ENCODE measurements around the gene SLC2A11.
"Not testable (repeated sequence)": the region's sequence is repeated elsewhere in the genome, so short reads cannot be mapped to it uniquely, and the experiment has no call there.

SLC2A11 gene

DNA sequence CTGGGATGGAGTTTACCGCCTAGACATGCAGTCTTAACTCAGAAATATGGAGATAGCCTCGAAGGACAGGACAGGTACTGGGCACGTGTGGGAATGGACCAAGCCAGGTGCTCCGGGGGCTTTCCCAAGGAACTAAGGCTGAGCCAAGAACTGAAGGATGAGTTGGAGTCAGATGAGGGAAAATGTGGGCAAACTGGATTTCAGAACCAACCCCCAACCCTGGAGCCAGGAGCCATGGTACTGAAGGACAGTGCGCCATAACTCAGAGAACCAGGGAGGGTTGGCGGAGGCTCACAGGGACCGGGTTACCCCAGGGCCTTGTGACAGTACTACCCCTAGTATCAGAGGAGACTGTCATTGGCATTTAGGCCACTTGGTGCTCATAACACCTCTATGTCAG, 34.1 kb downstream of the SLC2A11 start:
- DNase-seq (ENCODE audit: low read depth): no peak

DNA sequence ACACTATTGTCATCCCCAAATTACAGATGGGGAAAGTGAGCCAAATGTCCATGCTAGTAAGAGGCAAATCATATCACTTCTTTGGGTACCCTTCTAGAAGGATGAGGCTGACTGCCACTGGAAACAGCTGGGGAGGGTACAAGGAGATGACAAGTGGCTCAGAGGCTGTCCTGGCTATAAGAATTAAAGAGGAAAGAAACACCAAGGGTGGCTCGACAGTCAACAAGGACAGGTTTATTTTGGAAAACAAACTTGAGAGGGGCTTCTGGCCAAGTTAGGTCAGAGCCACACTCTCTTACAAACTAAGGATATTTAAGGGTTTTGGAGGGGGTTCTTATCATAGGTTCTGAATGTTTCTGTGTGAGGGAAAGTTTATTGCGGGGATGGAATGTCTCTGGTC, 34.5 kb downstream of the SLC2A11 start:
- no peak for DNase-seq (ENCODE audit: low read depth)

DNA sequence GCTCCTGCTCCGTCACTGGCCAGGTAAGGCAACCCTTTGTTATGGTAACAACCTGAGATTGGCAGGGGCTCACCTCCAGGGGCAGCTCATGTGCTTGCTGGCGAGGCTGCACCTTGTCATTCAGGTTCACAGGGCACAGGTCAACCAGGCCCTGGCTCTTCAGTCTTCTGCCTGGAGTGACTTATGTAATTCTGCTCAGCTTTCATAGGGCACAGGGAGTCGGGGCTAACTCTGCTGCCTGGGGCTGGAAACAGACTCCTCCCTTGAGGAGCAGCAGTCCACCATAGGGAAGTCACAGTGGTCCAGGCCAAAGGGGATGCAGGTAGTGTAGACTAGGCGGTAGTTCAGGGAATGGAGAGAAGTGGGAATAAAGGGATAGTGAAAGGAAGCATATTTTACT, 35.0 kb downstream of the SLC2A11 start:
- no peak for DNase-seq (ENCODE audit: low read depth)

DNA sequence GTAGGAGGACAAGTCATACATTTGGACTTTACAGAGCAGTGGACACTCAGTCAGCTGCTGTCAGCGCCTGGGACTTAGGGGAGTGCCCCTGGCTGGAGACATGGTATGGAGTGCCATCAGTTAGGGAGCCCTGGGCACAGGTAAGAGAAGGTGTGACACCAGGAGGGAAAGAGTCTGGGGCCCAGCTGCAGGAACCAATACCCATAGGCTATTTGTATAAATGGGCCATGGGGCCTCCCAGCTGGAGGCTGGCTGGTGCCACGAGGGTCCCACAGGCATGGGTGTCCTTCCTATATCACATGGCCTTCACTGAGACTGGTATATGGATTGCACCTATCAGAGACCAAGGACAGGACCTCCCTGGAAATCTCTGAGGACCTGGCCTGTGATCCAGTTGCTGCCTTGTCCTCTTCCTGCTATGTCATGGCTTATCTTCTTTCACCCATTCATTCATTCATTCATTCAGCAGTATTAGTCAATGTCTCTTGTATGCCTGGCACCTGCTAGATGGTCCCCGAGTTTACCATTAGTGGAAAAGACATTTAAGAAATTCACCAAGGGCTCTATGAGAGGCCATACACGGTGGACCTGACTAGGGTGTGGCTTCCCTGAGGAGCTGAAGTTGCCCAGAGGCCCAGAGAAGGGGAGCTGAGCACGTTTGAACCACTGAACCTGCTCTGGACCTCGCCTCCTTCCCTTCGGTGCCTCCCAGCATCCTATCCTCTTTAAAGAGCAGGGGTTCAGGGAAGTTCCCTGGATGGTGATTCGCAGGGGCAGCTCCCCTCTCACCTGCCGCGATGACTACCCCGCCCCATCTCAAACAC, 35.7 kb downstream of the SLC2A11 start:
- DNase-seq (ENCODE audit: low read depth): no peak

DNA sequence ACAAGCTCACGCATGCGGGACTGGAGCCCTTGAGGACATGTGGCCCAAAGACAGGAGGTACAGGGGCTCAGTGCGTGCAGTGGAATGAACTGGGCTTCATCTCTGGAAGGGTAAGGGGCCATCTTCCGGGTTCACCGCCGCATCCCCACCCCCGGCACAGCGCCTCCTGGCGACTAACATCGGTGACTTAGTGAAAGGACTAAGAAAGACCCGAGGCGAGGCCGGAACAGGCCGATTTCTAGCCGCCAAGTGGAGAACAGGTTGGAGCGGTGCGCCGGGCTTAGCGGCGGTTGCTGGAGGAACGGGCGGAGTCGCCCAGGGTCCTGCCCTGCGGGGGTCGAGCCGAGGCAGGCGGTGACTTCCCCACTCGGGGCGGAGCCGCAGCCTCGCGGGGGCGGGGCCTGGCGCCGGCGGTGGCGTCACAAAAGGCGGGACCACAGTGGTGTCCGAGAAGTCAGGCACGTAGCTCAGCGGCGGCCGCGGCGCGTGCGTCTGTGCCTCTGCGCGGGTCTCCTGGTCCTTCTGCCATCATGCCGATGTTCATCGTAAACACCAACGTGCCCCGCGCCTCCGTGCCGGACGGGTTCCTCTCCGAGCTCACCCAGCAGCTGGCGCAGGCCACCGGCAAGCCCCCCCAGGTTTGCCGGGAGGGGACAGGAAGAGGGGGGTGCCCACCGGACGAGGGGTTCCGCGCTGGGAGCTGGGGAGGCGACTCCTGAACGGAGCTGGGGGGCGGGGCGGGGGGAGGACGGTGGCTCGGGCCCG, 36.5 kb downstream of the SLC2A11 start, which contains the start of gene MIF:
Gene MIF, plus strand, starts transcription at position 439 of the 765 bp plus-strand sequence. Its CDS starts 92 bp downstream, at position 531.
- peak; percentile 91 for DNase-seq (ENCODE audit: low read depth)

DNA sequence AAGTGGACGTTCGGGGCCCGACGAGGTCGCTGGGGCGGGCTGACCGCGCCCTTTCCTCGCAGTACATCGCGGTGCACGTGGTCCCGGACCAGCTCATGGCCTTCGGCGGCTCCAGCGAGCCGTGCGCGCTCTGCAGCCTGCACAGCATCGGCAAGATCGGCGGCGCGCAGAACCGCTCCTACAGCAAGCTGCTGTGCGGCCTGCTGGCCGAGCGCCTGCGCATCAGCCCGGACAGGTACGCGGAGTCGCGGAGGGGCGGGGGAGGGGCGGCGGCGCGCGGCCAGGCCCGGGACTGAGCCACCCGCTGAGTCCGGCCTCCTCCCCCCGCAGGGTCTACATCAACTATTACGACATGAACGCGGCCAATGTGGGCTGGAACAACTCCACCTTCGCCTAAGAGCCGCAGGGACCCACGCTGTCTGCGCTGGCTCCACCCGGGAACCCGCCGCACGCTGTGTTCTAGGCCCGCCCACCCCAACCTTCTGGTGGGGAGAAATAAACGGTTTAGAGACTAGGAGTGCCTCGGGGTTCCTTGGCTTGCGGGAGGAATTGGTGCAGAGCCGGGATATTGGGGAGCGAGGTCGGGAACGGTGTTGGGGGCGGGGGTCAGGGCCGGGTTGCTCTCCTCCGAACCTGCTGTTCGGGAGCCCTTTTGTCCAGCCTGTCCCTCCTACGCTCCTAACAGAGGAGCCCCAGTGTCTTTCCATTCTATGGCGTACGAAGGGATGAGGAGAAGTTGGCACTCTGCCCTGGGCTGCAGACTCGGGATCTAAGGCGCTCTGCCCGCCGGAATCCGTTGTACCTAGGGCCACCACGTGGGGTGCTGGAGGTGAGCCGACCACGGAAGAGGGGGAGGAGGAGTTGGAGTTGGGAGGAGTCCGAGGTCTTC, 37.3 kb downstream of the SLC2A11 start:
- DNase-seq (ENCODE audit: low read depth): peak; percentile 65

DNA sequence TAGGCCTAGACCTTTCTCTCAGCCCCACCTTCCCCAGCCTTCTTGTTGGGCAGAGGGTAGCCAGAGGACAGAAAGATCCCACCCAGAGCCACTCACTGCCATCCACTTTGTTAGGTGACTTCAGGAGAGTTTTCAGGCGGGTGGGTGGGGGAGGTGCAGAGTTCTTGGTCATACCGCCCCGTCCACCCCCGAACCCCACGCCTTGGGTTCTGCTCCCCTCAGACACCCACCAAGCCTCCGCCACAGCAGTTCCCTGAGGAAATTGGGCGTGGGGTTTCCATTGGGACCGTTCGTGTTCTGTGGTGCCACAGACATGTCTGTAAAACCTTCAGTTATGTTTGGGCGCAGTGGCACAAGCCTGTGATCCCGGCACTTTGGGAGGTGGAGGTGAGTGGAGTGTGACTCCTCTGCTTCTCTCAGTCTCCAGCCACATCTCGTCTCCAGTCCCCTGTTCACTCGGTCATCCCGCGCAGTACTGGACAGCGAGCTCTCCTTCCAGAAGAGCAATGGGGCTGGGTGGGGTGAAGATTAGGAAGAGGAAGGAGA, 38.0 kb downstream of the SLC2A11 start:
- no peak for DNase-seq (ENCODE audit: low read depth)

DNA sequence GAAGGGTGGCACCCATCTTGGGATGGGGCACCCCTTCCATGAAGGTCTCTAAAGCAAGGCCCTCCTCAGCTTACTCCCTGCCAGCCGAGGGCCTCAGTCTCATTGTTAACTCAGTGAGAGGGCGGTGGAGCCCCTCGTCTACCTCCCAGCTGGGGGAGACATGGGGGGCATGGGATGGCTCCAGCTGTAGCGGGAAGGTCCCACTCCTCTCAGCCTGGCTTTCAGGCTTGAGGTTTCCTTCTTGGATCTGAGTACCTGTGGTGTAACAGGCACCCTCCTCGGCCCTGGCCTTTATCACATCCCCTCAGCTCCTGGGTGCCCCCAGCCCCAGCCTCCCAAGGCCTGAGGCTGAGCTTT, 38.5 kb downstream of the SLC2A11 start:
- DNase-seq (ENCODE audit: low read depth): no peak

DNA sequence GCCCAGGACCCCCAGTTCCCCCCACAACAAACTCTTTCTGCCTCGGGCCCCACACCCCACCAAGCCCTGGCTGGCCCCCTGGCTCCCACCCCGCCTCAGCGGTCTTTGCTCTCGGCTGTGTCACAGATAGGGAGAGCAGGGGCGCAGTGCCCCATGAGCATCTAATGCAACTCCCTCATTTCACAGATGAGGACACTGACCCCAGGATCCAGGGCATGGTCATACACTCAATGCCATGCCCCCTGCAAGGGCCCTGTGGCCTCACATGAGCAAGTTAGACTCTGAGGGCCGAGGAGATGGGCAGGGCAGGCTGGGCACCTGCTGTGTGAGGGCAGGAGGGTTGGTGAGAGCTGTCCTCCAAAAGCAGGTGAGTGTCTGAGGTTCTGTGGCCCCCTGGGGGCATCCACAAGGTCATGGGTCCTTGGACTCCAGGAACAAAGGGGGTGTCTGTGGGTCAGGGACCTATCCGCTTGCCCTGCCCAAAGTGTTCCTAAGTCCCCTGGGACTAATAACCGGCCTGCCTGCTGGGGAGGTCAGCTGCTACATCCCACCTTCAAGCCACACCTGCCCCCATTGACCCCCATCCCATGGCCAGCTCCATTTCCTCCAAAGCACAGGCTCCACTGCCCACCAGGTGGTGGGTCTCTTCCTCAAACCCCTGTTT, 39.0 kb downstream of the SLC2A11 start:
- DNase-seq (ENCODE audit: low read depth): no peak

DNA sequence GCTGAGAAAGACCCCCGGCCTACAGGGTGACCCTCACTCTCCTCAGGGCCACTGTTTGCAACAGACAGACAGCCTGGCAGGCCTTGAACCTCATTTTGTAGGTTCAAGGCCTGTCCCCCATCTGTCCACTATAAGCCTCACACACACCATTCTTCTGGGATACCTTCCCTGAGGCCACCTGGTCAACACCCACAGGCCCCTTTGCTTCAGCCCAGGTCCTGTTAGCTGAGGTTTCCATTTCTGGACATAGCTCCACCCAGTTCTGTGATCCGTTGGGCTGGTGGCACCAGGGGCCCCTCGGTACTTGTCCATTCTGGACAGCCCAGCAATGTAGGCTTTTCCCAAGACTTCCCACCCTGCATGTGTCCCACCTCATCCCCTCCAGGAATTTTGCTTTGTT, 39.6 kb downstream of the SLC2A11 start:
- no peak for DNase-seq (ENCODE audit: low read depth)

DNA sequence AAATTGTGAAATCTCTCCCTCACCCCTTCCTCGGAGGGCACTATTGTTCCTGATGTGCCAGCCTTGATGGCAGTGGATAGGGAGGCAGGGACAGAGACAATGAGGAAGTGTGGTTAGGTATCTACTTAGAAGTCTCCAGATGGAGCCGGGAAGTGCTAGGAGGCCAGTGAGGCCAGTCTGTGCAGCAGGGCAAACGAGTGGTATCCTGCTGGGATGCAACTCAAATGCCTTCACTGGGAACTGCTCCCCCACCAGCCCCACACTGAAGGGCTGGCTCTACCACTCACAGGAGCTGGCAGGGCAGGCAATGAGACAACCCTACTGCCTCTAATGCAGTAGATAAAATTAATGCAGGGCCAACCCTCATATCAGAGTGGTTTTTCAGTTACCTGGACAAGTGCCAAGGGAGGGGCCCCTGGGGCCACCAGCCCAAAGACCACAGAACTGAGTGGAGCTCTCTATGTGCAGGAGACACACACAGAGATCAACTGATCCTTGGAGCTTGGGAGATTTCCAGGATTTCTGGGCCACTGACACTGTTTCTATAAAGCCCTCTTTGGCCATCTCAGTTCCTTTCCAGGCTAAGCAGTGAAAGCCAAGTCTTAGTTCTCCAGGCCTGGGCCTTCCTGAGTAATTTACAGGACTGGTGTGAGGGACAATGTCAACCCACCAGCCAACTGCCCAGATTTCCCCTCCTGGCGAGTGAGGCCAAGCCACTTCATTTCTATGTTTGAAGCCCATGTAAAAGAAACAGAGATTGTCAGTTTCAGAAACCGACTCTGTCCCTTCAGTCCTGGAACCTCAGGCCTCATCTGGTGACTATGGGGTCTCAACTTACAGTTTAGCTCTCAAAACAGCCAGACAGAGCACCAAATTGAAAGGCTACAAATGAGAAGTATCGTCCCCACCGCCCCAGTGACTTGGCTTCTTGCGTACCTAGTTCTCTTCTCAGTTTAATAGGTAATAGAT, 40.6 kb downstream of the SLC2A11 start:
- no peak for DNase-seq (ENCODE audit: low read depth)

DNA sequence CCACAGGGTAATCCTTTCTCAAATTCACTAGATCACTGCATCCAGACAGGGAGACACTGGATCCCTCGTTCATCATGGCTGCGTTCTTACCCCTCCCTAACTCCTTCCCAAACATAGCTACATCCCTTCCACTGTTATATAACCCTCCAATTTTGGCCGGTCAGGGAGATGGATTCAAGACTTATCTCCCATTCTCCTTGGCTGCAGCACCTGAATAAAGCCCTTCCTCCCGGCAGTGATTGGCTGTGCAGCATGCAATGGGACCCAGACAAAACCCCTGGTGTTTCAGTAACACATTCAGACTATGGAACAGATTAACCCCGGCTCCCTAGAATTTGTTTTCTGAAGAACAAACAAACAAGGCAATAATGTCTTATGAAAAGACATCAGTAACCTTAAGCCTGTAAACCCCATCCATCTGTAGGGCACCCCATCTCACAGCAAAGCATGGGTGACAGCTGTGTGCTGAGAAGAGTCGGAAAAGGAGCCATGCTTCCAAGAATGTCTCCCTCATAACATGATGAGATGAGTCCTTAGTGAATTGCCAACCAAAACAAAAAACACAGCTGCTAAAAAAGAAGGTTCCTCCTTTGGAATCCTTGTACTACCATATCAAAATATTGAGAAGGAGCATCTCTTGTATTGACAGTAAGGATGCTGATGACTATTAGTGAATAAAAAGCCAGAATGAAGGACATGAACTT, 41.5 kb downstream of the SLC2A11 start:
- no peak for DNase-seq (ENCODE audit: low read depth)

DNA sequence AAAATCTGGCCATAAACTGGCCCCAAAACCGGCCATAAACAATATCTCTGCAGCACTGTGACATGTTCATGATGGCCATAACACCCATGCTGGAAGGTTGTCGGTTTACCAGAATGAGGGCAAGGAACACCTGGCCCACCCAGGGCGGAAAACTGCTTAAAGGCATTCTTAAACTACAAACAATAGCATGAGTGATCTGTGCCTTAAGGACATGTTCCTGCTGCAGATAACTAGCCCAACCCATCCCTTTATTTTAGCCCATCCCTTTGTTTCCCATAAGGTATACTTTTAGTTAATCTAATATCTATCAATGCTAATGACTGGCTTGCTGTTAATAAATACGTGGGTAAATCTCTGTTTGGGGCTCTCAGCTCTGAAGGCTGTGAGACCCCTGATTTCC, 42.6 kb downstream of the SLC2A11 start:
- DNase-seq (ENCODE audit: low read depth): not testable (repeated sequence)

DNA sequence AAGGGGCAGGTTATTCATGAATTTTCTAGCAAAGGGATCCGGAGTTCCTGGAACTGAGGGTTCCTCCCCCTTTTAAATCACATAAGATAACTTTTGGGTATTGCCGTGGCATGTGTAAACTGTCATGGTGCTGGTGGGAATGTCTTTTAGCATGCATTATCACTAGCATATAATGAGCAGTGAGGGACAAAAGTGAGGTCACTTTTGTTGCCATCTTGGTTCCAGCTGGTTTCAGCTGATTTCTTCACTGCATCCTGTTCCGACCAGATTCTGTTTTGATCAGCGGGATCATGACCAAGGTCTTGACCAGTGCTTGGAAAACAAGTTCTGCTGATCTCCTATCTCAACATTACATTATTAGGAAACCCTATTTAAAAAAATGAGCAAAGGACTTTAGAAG, 43.9 kb downstream of the SLC2A11 start:
- no peak for DNase-seq (ENCODE audit: low read depth)

DNA sequence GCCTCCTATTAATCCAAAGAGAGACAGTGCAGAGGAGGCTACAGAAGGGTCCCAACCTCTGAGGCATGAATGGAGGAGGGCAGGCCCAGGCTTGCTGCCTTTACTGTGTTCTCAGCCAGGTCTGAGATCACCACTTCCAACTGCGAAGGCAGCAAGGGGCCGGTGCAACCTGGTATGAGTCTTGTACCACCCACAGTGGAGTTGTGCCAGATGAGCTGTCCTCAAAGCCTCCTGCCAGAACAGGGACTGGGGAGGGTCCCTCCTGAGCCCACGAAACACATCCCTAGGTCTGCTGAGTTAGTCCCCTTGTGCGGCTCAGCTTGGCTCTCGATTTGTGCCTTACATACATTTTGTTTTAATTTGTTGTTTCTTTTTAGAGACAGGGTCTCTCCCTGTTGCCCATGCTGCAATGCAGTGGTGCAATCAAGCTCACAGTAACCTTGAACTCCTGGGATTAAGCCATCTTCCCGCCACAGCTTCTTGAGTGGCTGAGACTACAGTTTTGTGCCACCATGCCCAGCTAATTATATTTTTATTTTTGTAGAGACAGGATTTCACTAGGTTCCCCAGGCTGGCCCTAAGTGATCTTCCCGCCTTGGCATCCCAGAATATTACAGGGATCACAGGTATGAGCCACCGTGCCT, 45.8 kb downstream of the SLC2A11 start:
- DNase-seq (ENCODE audit: low read depth): no peak

DNA sequence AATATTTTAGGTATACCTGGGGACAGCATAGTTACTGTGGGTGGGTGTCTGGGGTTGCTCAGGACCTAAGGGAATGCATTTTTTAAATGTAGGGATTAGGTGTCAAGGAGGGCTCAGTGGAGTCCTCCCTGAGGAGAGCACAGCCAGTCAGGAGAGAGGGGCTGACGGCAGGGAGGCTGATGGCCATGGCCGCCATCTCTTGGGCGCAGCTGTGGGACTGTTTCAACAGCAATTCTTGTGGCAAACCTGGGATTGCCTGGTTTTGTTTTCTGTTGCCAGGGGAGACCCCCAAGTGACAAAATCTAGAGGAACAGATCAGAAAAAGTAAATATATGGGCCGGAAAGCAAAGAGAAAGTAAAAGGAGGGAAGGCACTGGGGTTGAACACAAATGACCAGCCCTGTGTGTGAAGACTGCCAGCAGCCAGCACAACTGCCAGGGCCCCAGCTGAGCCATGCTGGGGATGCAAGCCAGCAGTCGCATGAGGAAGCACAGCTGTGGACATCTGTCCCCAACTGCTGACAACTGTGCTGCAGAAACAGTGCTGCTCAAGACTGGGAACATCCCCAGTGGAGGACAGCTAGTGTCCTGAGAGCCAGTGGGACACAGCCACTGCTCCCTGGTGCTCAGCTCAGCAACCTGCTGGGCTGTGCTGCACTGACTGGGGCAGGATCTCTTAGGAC, 47.0 kb downstream of the SLC2A11 start:
- DNase-seq (ENCODE audit: low read depth): no peak

DNA sequence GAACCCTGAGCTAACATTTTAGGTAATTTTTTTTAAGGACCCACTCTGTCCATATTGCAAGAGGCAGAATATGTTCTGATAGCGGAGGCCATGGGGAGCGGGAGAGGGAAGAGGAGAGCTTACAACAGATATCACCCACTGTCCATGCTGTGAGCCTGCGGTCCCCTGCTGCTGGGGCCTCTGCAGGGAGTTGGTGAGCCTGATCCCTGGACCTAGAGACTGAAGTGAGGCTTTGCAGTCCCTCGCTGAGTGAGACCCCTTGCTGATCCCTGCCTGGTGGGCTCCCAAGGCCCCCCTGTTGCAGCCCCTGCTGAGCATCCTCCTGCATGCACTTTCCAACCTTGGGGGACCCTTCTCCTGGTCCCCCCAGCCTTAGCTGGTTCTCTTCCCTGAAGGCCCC, 49.0 kb downstream of the SLC2A11 start:
- no peak for DNase-seq (ENCODE audit: low read depth)

DNA sequence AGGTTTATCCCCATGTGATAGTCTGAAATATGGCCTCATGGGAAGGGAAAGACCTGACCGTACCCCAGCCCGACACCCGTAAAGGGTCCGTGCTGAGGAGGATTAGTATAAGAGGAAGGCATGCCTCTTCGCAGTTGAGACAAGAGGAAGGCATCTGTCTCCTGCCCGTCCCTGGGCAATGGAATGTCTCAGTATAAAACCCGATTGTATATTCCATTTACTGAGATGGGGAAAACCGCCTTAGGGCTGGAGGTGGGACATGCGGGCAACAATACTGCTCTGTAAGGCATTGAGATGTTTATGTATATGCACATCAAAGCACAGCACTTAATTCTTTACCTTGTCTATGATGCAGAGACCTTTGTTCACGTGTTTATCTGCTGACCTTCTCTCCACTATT, 49.7 kb downstream of the SLC2A11 start:
- DNase-seq (ENCODE audit: low read depth): not testable (repeated sequence)
